Right lobe of liver (tissue), 6 donors: ENCODE measurements around the gene SEC22A. TPM values are rescaled to one million over a fixed set of nuclear protein-coding genes. Genes with fewer than 3 reads are reported as not detected.
A peak's percentile ranks its signal among the peaks of the same experiment; 100 is the strongest.

ENCODE experiments used
- ATAC-seq, 4 donors: fragments of 200-7000 bp; cut with Tn5 transposase; one replicate each; pipeline ENCODE4 v1.9.1; 2020; ENCODE audit warnings: mild to moderate bottlenecking in 4 of 4, moderate library complexity in 4 of 4
- DNase-seq, 3 donors: peaks; one replicate each; pipeline ENCODE4 v3.0.0-alpha.2; 2020
- H3K27ac ChIP-seq, 3 donors: fragments of 200-600 bp; one replicate each; pipeline ENCODE4 v1.8.0; 2022
- H3K27me3 ChIP-seq, 2 donors: fragments of 200-600 bp; one replicate each; pipeline ENCODE4 v1.8.0; 2022
- H3K36me3 ChIP-seq, 4 donors: fragments of 200-600 bp; sonication (generic) in 1 of 4; one replicate each; pipeline versions ENCODE4 v1.5.1 to v1.8.0; 2017 to 2022; ENCODE audit warnings: control low read depth in 1 of 4
- H3K4me1 ChIP-seq, 4 donors: fragments of 200-600 bp; sonication (generic) in 1 of 4; one replicate each; pipeline versions ENCODE4 v1.5.1 to v1.8.0; 2017 to 2022; ENCODE audit warnings: control low read depth in 1 of 4
- H3K4me3 ChIP-seq, 3 donors: fragments of 200-600 bp; one replicate each; pipeline ENCODE4 v1.8.0; 2022
- H3K9me3 ChIP-seq, 4 donors: fragments of 200-600 bp; sonication (generic) in 1 of 4; one replicate each; pipeline versions ENCODE4 v1.5.1 to v1.8.0; 2017 to 2022; ENCODE audit warnings: control low read depth in 1 of 4
- CTCF ChIP-seq, 4 donors: fragments of 200-600 bp in 3 of 4; fragments of 450-650 bp in 1 of 4; IDR thresholded peaks; one replicate each; pipeline versions ENCODE4 v1.5.1 to v1.8.0; 2016 to 2022; ENCODE audit warnings: antibody characterized with exemption in 4 of 4, mild to moderate bottlenecking in 2 of 4
- POLR2A ChIP-seq: fragments of 450-650 bp; IDR thresholded peaks from one replicate; pipeline ENCODE4 v1.6.1; 2017; ENCODE audit warnings: antibody characterized with exemption, mild to moderate bottlenecking
- WGBS: methylation state at CpG from one replicate; pipeline ENCODE4 v1.1.6; 2018; ENCODE audit warnings: low coverage, low lambda C conversion rate; ENCODE audit not compliant: insufficient coverage; ENCODE audit errors: missing lambda C conversion rate; 5-methylcytosine and 5-hydroxymethylcytosine counted together
- intact Hi-C, 2 donors: fragments of 100-400 bp; cut with DNase I; formaldehyde crosslinking; loops; one replicate each; pipeline versions ENCODE4 v1.11.2 to v1.14.1; 2022
- total RNA-seq, 6 experiments: library from RNA; depleted of rRNA in 2 of 6; stranded (reverse); fragments of >200 nt in 2 of 6; fragmentation: NEBNext Ultra II Directional in 3 of 6; extraction: Animal tissue kit (Norgen Biotek cat#: 25700) in 3 of 6; gene quantifications; one replicate each; pipeline versions ENCODE4 v1.1.0 to v1.2.4, GENCODE V29; 2016 to 2023
- donor health status: DM: no; HTN: yes; CAD: no.
- donor health status: DM: no; HTN: no; CAD: no.
- donor health status: DM: no; HTN: no; CAD: no.
- donor health status: DM: no; HTN: yes; CAD: no.
- donor health status: DM: no; HTN: yes; CAD: no.

Gene SEC22A
- total RNA-seq, 6 experiments from 2014 or later = 7.5 to 24.9 (median 11.0) TPM

- Histone ChIP-seq H3K9me3 (no peaks in the 10 kb centered on the region), H3K4me1 (peaks cover 0 to 57% (median 31%) of the 10 kb centered on the region in 4 donors), H3K27me3 (no peaks in the 10 kb centered on the region), H3K4me3 (peak overlapping the region in 1 of 3 donors; percentile 10), H3K27ac (peak overlapping the region; percentile 35 to 78 (median 68)), H3K36me3 (peaks cover 0 to 51% (median 27%) of the 10 kb centered on the region in 4 donors)
- WGBS = 22% methylated on average over 4 of the region's 4 CpGs
- ATAC-seq (peak; percentile 70 to 81 (median 72)), DNase-seq (peak; percentile 68 to 74 (median 74))
- intact Hi-C loops = no loop called here
- no peak for TF ChIP-seq POLR2A
- no peak for TF ChIP-seq CTCF (IDR thresholded peaks at IDR 0.05)
These were observed 44.0 kb upstream of the SEC22A start for GRCh38 chr3:123157598-123158287.

GRCh38 chr3:123158330-123158729, 43.4 kb upstream of the SEC22A start:
- ATAC-seq (peak in 1 of 4 donors; percentile 19), DNase-seq (no peak)
- Histone ChIP-seq H3K36me3 (peaks cover 0 to 52% (median 27%) of the 10 kb centered on the region in 4 donors), H3K27ac (peak overlapping the region; percentile 35 to 78 (median 68)), H3K4me1 (peaks cover 0 to 52% (median 29%) of the 10 kb centered on the region in 4 donors), H3K4me3 (peak overlapping the region in 1 of 3 donors; percentile 10), H3K9me3 (no peaks in the 10 kb centered on the region), H3K27me3 (no peaks in the 10 kb centered on the region)
- intact Hi-C loops = no loop called here
- TF ChIP-seq POLR2A (no peak), CTCF (IDR thresholded peaks at IDR 0.05) (no peak)
- 77% methylated on average over 2 of the region's 4 CpGs for WGBS

GRCh38 chr3:123158899-123159390, 42.8 kb upstream of the SEC22A start:
- intact Hi-C loops = no loop called here
- 98% methylated on average over 10 of the region's 10 CpGs for WGBS
- no peak overlapping the region for H3K27ac ChIP-seq

GRCh38 chr3:123159926-123160635, 41.7 kb upstream of the SEC22A start:
- intact Hi-C loops = no loop called here
- Histone ChIP-seq H3K27me3 (no peaks in the 10 kb centered on the region), H3K27ac (no peak overlapping the region), H3K9me3 (no peaks in the 10 kb centered on the region), H3K4me3 (no peak overlapping the region), H3K4me1 (peaks cover 0 to 36% (median 21%) of the 10 kb centered on the region in 4 donors), H3K36me3 (peaks cover 0 to 65% (median 26%) of the 10 kb centered on the region in 4 donors)
- no peak for DNase-seq
- TF ChIP-seq CTCF (IDR thresholded peaks at IDR 0.05) = no peak
- TF ChIP-seq POLR2A = no peak
- ATAC-seq = no peak
- 71% methylated on average over 9 of the region's 9 CpGs for WGBS

More at GRCh38 chr3:123158899-123159390, 42.8 kb upstream of the SEC22A start:
- H3K36me3 ChIP-seq = peaks cover 0 to 54% (median 28%) of the 10 kb centered on the region in 4 donors
- no peaks in the 10 kb centered on the region for H3K27me3 ChIP-seq
- H3K4me3 ChIP-seq = no peak overlapping the region
- H3K4me1 ChIP-seq = peaks cover 0 to 46% (median 26%) of the 10 kb centered on the region in 4 donors
- ATAC-seq (no peak), DNase-seq (no peak)
- TF ChIP-seq POLR2A (no peak), CTCF (IDR thresholded peaks at IDR 0.05) (no peak)
- H3K9me3 ChIP-seq = no peaks in the 10 kb centered on the region
